ENCODE data around the gene STK35.

Gene STK35

DNA sequence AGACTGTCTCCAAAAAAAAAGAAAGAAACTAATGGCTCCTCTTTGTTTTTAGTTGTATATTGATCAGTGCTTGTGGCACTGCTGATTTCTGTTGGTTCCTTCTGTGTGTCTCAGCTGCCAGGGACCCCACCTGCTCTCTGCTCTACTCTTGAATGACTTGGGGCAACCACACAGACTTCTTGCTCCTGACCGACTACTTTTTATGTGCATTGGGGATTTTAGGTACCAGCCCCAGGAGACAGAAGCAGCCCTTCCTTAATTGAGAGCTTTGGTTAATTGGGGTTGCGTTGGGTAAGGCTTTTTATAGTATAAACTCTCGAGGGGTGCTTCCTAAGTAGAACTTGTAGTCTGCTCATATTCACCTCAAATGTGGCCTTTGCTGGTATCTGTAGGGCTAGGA is 6.9 kb downstream of the STK35 start:
- no peak for DNase-seq

DNA sequence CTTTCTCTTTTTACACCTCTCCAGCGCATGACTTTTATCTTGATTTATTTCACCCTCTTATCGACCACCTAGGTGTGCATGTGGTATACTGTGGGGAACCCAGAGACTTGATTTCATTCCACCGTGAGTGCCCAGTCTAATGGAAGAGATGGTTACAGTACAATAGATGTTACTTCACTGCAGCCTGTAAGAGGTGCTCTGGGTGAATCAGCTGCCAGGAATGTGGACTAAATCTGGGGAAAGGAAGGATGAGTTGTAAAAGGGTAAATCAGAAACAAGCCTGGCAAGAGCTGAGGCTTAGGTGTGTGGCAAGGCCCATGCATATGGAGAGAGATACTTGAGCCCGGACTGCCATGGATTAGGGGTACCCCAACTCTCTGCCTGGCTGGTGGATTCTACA is 7.4 kb downstream of the STK35 start:
- DNase-seq: no peak

DNA sequence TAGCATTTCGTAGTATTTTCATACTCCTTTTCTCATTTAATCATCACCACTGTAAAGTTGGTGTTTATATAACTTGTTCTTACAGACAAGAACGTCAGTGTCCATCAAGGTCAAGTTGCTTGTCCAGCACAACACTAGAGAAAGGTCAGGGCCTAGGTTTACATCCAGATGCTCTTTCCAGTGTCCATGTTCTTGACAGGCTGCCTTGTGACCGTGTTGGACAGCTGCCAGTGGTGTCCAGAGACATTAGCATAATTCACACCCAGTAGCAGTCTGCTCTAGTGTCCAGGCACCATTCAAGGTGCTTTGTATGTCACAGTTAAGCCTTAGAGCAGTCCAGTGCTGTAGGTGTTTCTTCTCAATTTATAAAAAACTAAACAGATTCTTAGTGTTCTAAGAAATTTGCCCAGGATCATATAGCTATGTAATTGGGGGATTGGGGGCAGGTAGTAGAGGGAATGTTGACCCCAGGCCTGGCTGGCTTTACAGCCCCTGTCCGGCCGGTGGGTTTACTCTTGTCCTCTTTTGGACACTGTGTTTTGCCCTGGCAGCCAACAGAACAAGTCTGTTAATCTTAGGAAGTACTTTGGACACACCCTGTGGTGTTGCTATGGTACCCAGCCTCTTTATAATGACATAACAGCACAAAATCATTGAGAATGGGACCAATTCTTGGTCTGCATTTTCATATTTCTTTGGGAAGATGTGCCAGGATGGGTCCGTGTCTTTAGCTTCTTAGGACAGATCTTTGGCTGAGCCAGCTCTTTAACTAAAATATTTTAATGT is 8.0 kb downstream of the STK35 start:
- no peak for DNase-seq

DNA sequence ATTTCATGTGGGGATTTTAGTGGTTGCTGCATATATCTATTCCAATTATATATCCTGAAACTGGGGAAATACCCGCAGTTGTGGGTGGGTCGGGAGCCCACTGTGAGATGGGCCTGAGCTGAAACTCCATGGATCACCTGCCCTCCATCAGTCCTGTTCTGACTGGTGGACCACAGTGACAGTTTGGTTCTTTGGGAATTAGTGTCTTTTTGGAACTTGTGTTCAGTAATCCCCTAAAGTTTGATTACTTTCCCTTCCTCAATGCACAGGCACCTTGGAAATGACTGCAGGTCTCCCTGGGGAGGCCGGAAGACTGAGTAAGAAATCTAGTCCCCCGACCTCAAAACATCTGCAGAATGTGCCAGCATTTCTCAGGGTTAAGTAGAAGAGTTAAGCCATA is 11.3 kb downstream of the STK35 start:
- DNase-seq: no peak

DNA sequence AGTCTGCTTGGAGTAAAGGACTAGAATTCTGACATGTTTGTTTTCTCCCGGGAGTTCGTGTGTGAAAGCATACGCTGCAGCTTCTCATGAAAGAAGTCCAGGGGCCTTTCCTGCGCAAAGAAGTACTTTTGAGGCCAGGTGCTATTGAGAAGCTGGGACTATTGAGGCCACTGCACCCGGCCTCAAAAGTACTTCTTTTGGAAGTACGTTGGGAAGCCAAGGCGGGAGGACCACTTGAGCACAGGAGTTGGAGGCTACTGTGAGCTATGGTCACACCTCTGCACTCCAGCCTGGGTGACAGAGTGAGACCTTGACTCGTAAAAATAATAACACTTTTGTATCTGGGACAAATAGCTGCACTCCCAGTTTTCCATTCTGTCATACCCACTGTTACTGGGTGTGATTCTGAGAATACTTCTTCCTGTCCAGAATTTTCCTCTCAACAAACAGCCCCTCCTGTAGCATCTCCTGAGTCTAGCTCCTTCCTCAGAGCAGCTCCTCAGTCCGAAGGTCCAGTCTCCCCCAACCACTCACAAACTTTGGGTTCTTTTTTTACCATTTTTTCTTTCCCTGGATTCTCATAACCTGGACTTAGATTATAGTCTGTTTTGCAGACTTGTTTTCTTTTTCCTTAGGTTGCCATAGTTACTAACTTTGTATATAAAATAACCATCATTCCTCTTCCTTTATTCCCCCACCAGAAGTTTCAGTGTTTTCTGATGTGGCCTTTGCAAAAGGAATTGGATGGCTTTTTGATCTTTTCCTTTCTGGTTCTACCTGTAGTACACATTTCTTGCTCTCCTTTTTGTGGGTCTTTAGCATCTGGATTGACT is 12.7 kb downstream of the STK35 start:
- no peak for DNase-seq

DNA sequence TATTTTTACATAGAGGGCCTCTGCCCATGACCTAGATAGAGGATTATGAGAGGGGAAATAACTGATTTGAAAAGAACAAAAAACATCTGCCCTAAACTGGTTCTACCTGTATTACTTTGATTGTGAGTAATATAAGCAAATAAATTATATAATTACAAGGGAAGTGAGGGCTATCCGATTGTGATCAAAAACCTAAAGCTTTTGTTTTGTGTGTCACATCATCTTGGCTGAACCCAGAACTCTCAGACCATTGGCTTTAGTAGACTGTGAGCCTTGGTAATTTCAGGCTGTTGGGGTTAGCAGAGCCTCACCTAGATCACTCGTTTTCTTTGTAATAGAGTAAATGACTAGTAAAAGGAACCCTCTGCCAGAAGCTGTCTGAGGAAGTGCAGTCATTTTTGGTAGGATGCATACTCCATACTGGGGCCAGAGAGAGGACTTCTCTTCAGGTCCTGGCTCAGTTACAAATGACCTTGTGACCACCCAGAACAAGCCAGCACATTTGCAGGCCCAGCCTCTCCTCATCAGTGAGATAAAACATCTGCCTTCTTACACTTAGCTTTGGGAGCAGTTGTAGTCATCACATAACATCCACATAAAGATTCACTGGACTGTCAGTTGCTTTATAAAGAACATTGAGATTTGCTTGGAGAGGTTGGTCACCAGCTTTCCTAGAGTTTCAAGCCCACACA is 13.5 kb downstream of the STK35 start:
- no peak for DNase-seq

DNA sequence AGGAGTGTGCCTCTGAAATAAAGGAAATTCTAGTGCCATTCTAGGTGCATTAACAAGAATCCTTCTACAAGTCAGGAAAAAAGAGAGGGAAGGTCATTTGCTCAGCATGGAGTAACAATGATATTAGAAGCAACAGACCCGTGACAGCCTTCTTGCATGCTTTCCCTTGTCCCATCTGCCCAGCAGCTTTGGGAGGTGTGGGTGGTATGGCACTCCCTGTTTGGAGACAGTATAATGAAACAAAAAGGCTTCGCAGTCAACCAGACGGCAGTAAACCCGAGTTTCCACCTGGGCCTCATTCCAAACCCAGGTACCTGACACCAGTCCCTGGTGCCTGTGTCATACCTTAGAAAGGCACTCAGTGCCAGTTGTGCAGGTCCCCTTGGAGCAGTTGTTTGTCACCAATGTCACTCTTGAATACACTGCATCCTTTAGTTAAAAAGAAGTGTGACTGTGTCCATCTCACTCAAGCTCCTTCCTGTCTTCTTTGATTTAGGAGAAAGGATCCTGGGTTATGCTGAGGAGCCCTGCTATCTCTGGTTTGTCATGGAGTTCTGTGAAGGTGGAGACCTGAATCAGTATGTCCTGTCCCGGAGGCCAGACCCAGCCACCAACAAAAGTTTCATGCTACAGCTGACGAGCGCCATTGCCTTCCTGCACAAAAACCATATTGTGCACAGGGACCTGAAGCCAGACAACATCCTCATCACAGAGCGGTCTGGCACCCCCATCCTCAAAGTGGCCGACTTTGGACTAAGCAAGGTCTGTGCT is 14.7 kb downstream of the STK35 start:
- DNase-seq: no peak

DNA sequence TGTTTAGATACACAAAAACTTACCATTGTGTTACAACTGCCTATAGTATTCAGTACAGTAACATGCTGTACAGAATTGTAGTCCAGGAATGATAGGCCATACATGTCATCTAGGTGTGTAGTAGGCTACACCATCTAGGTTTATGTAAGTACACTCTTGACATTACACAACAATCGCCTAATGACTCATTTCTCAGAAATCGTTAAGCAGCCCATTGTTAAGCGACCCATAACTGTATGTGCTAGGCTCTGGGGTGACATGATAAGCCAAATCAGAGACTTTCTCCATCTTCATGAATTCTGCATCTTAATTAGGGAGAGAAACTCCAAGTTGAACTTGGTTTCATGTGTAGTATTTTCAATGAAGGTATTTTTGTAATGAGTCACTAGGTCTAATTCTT is 17.2 kb downstream of the STK35 start:
- DNase-seq: no peak

DNA sequence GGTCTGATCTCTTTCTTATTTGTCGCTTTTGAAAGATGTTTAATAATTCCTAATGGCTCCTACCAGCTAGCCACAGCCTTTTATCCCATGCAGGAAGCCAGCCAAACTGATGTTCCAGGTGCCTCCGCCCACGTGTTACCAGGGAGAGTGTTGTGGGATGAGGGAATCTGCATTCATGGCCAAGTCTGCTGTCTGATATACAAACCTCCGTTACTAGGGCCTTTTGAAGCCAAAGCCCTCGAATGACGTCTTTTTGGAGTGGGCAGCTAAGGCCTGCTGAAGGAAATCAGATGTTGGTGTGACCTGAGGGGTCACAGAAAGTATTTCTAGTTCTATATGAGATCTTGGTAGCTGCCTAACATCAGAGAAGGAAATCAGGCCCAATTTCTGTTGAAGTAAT is 21.3 kb downstream of the STK35 start:
- no peak for DNase-seq

DNA sequence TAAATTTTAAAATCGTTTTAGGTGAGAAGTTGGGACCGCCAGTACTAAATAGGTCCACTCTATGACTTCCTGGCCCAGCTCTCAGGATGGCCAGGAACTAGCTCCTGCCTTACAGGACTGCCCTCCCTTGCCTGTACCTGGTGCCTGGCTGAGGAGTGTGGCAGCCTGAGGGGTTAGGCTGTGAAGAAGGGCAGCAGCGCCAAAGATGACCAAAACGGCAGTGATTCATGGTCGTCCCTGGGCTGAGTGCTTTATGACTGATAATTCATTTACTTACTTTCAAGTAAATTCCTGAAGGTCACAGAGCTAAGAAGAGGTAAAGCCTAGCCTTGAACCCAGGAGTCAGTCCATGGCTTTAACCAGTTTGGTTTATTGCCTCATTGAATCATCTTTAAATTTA is 22.1 kb downstream of the STK35 start:
- no peak for DNase-seq

DNA sequence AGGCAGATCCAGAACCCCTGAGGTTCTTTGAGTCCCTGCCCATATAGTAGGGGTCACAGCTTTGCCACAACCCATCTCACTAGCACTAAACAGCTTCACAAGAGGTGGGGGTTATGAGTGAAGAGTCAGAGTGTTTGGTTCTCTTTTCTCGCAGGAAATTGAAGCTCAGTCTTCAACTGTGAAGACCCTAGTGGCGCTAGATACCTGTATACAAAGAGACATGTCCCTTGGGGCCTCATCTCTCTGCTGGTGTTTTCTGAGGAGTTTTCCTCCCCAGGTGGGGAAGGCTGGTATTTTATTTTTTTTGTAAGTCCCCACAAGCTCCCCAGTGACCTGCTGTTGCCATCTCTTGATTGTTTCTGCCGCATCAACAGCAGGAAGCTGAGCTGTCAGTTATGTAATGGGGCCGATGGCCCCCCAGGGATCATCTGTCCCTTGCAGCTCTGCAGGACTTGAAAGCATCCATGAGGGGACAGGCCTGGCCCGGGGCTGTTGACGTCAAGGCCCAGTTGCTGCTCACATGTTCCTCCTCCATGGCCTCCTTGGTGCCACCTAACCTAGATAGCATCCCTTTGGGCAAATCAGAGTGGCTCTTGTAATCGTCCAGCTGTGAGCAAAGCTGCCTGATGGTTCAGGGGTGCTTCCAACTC is 23.1 kb downstream of the STK35 start:
- no peak for DNase-seq

DNA sequence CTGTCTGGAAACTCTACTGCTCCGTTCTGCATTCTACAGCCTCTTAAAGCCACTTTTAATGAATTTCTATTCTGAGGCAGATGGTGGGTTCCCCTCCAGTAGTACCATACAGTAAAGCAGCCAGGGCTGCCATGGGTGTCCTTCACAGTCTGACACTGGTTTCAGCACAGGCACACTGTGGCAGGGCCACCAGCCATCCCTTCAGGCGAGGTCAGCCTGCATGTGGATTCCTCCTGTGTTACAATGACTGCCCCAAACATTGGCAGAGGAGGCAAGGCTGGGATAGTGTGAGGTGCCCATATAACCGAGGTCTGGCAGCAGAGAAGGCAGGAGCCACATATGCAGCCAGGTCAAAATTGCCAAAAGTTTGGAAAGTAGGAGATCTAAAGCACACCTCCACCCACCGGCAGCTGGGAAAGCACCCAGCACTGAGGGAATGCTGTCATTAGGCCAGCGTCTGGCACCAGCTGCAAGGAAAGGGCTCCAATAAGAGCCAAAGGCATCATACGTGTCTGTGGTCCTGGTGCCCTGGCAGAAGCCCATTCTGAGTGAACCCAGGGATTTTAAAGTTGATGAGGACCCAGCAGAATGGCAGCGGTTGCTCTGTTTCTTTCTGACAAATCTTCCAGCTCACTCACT is 24.0 kb downstream of the STK35 start:
- DNase-seq: no peak

DNA sequence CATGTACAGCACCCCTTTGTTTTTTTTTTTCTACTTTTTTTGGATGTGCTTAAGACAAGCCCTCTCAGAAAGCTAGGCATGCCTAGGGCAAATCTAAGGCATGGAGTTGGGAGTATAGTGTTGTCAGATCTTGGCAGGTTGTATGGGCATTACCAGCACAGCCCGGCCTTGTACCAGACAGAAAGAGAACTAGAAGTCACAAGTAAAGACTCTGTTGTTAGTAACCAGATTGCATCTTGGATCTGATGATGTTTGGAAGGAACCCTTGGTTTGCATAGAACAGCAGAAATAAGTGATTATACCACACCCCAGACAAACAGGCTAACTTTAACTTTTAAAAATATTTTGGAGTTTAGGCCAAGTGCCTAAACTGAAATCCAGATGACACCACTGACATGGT is 25.6 kb downstream of the STK35 start:
- DNase-seq: no peak

DNA sequence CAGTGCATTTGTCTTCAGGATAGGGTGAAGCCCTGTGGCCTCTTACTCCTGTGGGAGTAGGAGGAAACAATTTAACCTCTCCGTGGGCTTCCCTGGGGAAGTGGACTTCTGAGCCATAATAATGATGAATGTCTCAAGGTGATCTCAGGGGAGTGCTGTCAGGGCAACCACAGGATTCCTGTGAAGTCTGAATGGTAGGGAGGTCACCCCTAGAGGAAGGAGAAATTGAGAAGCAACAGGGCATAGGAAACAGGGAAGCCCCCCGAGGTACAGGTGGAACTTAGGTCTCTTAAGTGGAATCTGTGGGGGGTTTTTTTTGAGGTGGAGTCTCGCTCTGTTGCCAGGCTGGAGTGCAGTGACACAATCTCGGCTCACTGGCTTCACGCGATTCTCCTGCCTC is 26.9 kb downstream of the STK35 start:
- DNase-seq: no peak

DNA sequence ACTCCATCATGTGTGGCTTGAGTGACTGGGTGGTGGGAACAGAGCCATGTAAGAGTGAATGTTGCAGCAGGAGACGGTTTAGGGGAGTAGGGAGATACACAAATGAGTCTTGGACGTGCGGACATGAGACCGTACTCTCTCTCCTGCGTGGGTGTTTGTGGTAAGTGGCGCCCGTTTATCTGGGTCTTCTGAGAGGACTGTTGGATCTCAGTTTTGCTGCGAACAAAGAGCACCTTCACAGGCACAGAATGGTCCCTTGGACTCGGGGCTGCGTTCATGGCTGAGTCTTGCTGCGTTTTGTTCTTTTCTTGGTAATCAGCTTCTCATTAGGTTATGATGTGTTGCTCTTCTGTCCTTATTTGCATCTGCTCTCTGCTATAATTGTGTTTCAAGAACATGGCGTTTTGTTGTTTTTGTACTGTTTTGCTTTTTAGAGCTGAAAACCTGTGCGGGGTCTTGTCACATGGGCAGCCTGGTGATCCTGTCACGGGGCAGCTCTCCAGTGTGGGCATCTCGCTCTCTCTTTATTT is 28.5 kb downstream of the STK35 start:
- no peak for DNase-seq

DNA sequence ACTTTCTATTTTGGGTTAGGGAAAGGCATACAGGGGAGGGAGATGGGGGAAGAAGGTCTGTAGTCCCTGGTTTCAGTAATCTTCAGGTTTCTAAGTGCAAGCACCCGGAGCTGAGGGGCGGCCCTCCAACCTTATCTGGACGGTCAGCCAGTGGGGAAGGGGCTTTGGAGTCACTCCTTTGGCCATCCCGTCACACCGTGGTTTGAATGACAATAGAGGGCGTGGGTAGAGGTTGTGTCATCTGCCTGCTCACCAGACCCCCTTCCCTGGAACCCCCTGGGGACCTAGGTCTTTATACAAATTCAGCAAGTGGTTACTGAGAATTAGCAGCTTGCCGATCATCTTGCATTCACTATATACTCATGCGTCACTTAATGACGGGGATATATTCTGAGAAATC is 29.1 kb downstream of the STK35 start:
- DNase-seq: no peak

DNA sequence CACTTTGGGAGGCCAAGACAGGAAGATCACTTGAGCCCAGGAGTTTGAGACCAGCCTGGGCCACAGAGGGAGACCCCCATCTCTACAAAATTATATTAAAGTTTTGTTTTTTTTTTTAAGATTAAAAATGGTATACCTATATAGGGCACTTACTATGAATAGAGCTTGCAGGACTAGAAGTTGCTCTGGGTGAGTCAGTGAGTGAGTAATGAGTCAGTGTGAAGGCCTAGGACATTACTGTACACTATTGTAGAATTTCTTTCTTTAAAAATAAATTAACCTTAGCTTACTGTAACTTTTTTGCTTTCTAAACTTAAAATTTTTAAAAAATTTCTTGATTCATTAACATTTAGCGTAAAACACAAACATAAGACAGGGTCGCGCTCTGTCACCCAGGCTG is 29.7 kb downstream of the STK35 start:
- peak in 2 of 3 donors; percentile 31 to 43 for DNase-seq

DNA sequence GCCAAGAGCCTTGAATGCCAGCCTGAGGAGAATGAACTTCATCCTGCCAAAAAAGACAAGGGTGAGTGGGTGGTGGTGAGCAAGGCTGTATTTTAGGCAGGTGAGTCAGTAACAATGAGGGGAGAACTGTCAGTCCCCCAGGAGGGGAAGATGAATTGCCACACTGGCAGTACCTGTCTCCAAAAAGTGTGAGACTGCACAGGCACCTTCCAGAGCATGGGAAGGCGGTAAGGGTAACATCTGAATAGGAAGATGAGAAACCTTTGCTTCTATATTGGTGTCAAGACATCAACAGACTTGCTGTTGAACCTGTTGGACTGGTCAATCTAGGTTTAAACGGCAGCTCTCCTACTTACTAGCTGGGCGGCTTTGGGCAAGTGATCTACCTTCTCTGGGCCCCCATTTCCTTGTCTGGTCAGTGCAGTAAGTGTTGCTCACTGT is 30.9 kb downstream of the STK35 start:
- DNase-seq: peak in 1 of 3 donors; percentile 6

DNA sequence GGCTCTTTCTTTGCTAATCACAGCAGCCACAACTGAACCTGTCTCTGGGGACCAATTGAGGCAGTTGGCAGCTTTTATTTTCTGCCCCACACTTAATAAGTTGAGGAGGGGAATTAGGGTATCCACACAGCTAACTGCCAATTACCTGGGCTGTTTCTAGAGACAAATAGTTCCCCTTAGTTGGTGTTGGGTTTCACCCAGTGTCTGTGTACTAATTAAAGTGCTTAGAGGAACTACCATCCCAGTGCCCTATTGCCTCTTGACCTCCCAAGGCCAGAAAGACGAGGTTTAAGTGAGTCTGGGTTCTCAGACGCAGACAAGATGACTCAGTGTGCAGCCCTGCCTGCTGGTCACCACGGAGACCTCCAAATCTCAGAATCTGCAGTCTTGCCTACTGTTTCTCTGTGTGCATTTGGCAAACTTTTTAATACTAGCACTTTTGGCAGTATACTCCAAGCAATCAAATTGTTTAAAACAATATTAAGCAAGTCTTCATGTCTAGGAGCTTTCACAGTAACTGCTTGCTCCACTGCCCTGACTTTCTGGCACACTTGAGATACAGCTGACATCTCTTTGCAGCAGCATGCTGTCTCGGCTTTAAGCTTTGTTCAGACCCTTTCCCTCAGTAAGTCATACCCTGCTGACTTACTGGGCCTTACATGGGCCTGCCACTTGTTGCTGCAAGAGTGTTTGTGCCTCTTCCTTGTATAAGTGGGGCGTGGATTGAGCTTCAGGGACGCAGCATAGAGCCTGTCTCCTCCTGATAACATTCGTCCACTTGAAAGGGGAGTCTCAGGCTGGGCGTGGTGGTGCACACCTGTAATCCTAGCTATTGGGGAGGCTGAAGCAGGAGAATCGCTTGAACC is 31.9 kb downstream of the STK35 start:
- peak; percentile 41 to 54 (median 46) for DNase-seq

DNA sequence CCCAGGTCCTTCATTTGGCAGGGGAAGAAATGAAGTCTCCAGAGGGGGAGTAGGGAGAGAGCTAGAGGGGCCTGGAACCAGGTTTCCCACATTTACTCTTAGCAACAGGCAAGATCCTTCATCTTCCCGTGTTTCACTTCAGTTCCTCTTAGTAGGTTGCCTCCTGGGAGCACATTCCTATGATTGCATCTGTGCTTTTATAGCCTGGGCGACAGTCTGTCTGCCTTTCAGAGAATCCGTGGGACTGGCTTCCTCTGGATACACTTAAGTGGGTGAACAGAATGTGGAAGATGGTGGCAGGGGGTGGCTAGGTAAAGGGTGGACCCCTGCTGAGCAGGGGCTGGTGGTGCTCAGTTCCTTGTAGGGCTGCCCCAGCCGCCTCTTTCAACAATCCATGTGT is 33.4 kb downstream of the STK35 start:
- DNase-seq: no peak

DNA sequence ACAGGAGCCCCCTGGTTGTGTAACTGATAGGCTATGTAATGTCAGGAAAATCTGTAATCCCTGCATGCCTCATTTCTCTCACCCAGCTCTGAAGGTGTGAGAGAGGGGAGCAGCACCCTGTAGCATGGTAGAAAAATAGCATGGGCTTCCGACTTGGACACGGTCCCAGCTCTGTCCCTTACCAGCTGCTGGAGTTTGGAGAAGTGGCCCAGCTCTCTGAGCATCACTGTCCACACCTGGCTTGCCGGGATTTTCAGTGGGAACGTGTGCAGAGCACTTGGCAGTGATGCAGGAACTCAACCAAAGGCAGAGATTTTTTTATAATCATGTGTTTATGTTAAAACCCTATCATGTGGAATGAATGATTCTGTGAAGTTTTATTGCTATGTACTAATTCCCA is 34.6 kb downstream of the STK35 start:
- DNase-seq: no peak
